Right cardiac atrium (tissue), 5 donors: ENCODE data around the gene RPTOR. TPM values are rescaled to one million over a fixed set of nuclear protein-coding genes. Genes with fewer than 3 reads are reported as not detected.

Experiments used
- ATAC-seq, 2 donors: fragments of 200-7000 bp; cut with Tn5 transposase; one replicate each; pipeline versions ENCODE4 v1.8.0 to v1.9.1; 2020; ENCODE audit warnings: moderate library complexity in 2 of 2, mild to moderate bottlenecking in 1 of 2
- DNase-seq, 3 donors: peaks; one replicate each; pipeline ENCODE4 v3.0.0-alpha.2; 2020
- H3K27ac ChIP-seq: one replicate; pipeline ENCODE4 v1.5.1; 2013; ENCODE audit warnings: mild to moderate bottlenecking, low read length, control low read depth, moderate library complexity
- H3K27me3 ChIP-seq: one replicate; pipeline ENCODE4 v1.6.1; 2013; ENCODE audit not compliant: control insufficient read depth, insufficient read depth
- H3K4me1 ChIP-seq: one replicate; pipeline ENCODE4 v1.6.1; 2013; ENCODE audit warnings: low read length; ENCODE audit not compliant: control insufficient read depth, insufficient read depth
- H3K4me3 ChIP-seq: one replicate; pipeline ENCODE4 v1.5.1; 2013; ENCODE audit warnings: low read length, control low read depth
- H3K9me3 ChIP-seq: one replicate; pipeline ENCODE4 v1.6.1; 2013; ENCODE audit warnings: low read length; ENCODE audit not compliant: control insufficient read depth
- WGBS: extraction: QIAGEN DNeasy Blood & Tissue Kit; methylation state at CpG from one replicate; pipeline ENCODE4 v1.1.7; 2013; 5-methylcytosine and 5-hydroxymethylcytosine counted together
- intact Hi-C, 4 donors: fragments of 100-400 bp; cut with DNase I; formaldehyde crosslinking; loops; one replicate each; pipeline versions ENCODE4 v1.11.0 to v1.14.0; 2022 to 2023
- polyA plus RNA-seq: library from polyadenylated mRNA; stranded (reverse); fragments of 200-250 nt; gene quantifications from one replicate; pipeline ENCODE4 v1.2.3, GENCODE V29; 2013
- total RNA-seq, 4 donors: library from RNA; stranded (reverse); fragmentation: NEBNext Ultra II Directional; extraction: Animal tissue kit (Norgen Biotek cat#: 25700); gene quantifications; one replicate each; pipeline ENCODE4 v1.2.1, GENCODE V29; 2021
- donor health status: healthy with polysubstance abuse.
- donor health status: DM: no; HTN: yes; CAD: no.
- donor health status: DM: no; HTN: no; CAD: no.
- donor health status: DM: no; HTN: yes; CAD: no; lungs with severe emphysema.
- donor health status: DM: yes; HTN: yes; CAD: no.

RPTOR gene
- total and polyA plus RNA-seq, 5 donors: 15.2 to 27.0 (median 25.3) TPM

DNA sequence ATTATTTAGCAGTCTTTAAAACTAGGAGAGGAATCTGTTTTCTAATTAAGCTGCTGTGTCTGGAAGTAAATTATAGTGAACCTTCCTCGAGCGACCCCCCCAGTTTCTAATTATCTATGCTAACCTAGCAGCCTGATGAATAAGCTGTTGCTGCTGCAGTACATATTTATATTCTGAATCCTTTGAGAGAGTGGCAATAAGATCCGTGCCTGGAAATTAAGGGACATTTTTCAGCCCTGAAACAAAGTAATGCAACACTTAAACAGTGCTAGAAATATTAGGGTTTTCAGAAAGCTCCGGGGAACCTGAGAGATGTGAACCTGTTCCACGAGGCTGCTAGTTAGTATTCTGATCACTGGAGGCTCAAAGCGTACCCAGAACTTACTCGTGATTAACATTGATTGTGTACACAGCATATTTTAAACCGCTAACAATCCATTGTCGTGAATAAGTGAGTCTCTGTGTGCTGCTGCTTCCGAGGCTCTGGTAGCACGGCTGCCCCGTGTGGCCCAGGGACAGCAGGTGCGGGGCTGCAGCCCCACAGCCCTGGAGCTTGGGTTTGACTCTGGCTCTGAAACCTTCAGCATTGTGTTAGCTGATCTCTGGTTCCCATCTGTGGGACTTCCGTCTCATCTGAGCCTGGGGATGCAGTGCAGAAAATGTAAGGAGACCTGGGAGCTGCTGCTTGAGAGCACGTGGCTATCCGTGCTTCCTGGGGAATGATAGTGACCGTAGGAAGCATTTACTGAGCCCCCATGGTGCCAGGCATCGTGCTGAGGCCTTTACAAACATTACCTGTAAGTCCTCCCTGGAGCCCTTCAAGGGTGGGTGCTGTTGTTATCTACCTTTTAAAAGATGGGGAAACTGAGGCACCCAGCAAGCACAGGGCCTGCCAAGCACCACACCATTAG is 256.1 kb downstream of the RPTOR start:
- Histone ChIP-seq H3K27ac (no peak overlapping the region), H3K4me3 (no peak overlapping the region), H3K4me1 (peaks cover 2% of the 10 kb centered on the region), H3K9me3 (no peaks in the 10 kb centered on the region), H3K27me3 (no peaks in the 10 kb centered on the region)
- intact Hi-C loops: no loop called here
- WGBS: 97% methylated on average over 18 of the region's 18 CpGs
- DNase-seq: no peak
- no peak for ATAC-seq

DNA sequence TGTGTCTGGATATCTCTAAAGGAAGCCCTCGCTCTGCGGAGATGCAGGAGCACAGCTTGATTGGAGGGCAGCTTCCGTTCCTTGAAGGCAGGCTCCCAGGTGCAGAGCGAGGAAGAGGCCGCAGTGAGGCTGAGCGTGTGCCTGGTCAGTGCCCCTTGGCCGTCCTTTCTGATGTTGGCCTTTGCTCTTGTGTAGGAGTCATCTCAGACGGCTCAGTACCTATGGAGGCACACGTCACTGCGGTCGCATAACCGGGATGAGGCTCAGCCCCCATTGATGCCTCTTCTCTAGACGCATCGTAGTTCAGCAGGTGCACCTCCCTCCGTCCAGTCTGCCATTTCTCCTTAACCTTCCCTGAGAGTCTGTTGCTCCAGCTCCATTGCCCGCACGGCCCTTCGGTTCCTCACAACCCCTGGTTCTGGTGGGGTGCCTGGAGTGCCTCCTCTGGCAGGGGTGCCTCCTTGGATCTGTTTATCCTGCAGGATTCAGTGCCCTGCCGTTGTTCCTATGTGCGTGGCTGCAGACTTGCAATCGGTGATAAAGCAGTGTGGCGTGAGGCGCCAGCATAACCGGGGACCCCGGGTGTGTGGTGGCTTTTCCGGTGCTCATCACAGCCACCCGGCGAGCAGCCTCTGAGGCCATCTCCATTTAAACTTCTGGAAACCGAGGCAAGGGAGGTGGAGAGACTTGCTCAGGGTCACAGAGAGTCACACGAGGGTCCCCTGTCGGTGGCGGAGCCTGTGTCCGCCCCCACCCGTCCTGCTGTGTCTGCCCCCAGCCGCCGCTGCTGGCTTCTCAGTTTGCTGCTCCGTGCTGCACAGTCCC is 258.2 kb downstream of the RPTOR start:
- Histone ChIP-seq H3K4me3 (no peak overlapping the region), H3K4me1 (no peaks in the 10 kb centered on the region), H3K27me3 (no peaks in the 10 kb centered on the region), H3K27ac (no peak overlapping the region), H3K9me3 (no peaks in the 10 kb centered on the region)
- no peak for DNase-seq
- ATAC-seq: no peak
- WGBS: 97% methylated on average over 37 of the region's 37 CpGs
- intact Hi-C loops: no loop called here

GRCh38 chr17:80803451-80804428 is 259.1 kb downstream of the RPTOR start:
- Histone ChIP-seq H3K27ac (no peak overlapping the region), H3K27me3 (no peaks in the 10 kb centered on the region), H3K4me3 (no peak overlapping the region), H3K9me3 (no peaks in the 10 kb centered on the region), H3K4me1 (no peaks in the 10 kb centered on the region)
- WGBS: 95% methylated on average over 36 of the region's 36 CpGs
- DNase-seq (no peak), ATAC-seq (no peak)
- intact Hi-C loops: no loop called here

GRCh38 chr17:80804466-80804865 is 259.8 kb downstream of the RPTOR start:
- DNase-seq: no peak
- Histone ChIP-seq H3K4me1 (no peaks in the 10 kb centered on the region), H3K9me3 (no peaks in the 10 kb centered on the region), H3K27ac (no peak overlapping the region), H3K27me3 (no peaks in the 10 kb centered on the region), H3K4me3 (no peak overlapping the region)
- 91% methylated on average over 15 of the region's 15 CpGs for WGBS
- ATAC-seq: no peak
- intact Hi-C loops: no loop called here

DNA sequence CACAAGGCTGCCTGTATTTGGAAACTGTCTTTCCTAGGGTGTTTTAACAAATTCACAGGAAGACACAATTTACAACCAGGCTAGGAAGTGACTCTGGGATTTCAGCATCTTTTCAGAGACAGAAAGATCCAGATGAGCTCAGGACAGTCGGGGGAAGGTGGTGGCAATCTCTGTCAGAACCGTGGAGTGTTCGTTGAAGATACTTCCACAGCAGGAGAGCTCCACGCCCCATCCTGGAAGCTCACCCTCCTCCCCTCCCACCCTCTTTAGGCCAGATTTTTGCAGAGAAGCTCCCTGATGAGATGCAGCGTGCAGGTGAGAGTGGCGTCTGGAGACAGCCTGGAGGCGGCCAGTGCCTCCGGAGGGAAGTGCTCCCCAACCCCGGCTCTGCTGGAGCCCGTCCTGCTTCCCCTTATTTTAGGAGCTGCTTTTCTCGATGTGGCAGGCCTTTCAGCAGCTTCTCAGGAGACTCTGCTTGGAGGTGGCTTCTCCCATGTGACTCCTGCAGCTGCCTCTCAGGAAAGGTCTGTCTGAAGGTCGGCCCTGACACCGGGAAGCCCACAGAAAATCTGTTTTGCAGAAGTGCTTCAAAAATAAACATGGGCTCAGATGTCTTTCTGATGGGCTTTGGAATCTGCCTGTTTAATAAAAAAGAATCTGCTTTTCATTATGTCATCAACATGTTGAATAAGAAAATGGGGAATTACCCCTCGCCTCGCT is 260.6 kb downstream of the RPTOR start:
- no peaks in the 10 kb centered on the region for H3K27me3 ChIP-seq
- no peak overlapping the region for H3K27ac ChIP-seq
- 72% methylated on average over 15 of the region's 15 CpGs for WGBS
- no peak for ATAC-seq
- no peak for DNase-seq
- no peaks in the 10 kb centered on the region for H3K4me1 ChIP-seq
- intact Hi-C loops: no loop called here
- H3K9me3 ChIP-seq: no peaks in the 10 kb centered on the region
- no peak overlapping the region for H3K4me3 ChIP-seq

DNA sequence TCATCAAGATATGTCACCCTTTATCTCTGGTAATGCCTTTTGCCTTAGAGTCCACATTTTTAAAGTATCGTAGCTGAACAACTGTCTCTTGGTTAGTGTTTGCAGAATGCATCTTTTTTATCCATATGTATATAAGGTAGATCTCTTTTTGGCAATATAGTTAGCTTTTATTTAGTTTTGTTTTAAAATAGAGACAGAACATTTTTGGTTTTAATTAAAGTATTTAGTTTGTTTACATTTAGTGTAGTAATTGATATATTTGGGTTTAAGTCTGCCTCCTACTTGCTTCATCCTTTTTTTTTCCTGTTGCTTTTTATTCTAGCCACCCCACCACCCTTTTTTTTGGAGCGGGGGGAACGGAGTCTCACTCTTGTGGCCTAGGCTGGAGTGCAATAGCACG is 262.4 kb downstream of the RPTOR start:
- H3K4me3 ChIP-seq: no peak overlapping the region
- no peaks in the 10 kb centered on the region for H3K27me3 ChIP-seq
- no peak for DNase-seq
- WGBS: over 99% methylated on average over 4 of the region's 4 CpGs
- no peaks in the 10 kb centered on the region for H3K9me3 ChIP-seq
- ATAC-seq: no peak
- no peak overlapping the region for H3K27ac ChIP-seq
- no peaks in the 10 kb centered on the region for H3K4me1 ChIP-seq
- intact Hi-C loops: no loop called here

- intact Hi-C loops: no loop called here
- Histone ChIP-seq H3K27ac (no peak overlapping the region), H3K9me3 (no peaks in the 10 kb centered on the region), H3K4me3 (no peak overlapping the region), H3K4me1 (no peaks in the 10 kb centered on the region), H3K27me3 (no peaks in the 10 kb centered on the region)
- no peak for ATAC-seq
- 78% methylated on average over 1 of the region's 1 CpG for WGBS
- DNase-seq: no peak
Measured at GRCh38 chr17:80807882-80808281, 263.2 kb downstream of the RPTOR start.

- no peaks in the 10 kb centered on the region for H3K27me3 ChIP-seq
- 91% methylated on average over 21 of the region's 21 CpGs for WGBS
- intact Hi-C loops: no loop called here
- no peak overlapping the region for H3K27ac ChIP-seq
- H3K9me3 ChIP-seq: no peaks in the 10 kb centered on the region
- H3K4me3 ChIP-seq: no peak overlapping the region
- no peak for ATAC-seq
- no peak for DNase-seq
- no peaks in the 10 kb centered on the region for H3K4me1 ChIP-seq
Measured at GRCh38 chr17:80811181-80812105, 266.8 kb downstream of the RPTOR start.

GRCh38 chr17:80812362-80813088 is 267.9 kb downstream of the RPTOR start:
- intact Hi-C loops: no loop called here
- DNase-seq (no peak), ATAC-seq (no peak)
- H3K27ac ChIP-seq: no peak overlapping the region
- no peaks in the 10 kb centered on the region for H3K27me3 ChIP-seq
- H3K4me3 ChIP-seq: no peak overlapping the region
- H3K9me3 ChIP-seq: no peaks in the 10 kb centered on the region
- 95% methylated on average over 18 of the region's 18 CpGs for WGBS
- H3K4me1 ChIP-seq: no peaks in the 10 kb centered on the region
